NCI-H2171 (cell line): ENCODE measurements around the gene URB1.
"Not testable (repeated sequence)": the region's sequence is repeated elsewhere in the genome, so short reads cannot be mapped to it uniquely, and the experiment has no call there.

Experiments
- DNase-seq: peaks from one replicate; lab custom pipeline; 2025; lab: John Stamatoyannopoulos, UW

The URB1 gene

GRCh38 chr21:32320059-32320458 lies 72.8 kb downstream of the URB1 start:
- DNase-seq: no peak

- DNase-seq: no peak
These were observed 73.8 kb downstream of the URB1 start for GRCh38 chr21:32319012-32319411.

- DNase-seq: no peak
These were observed 75.1 kb downstream of the URB1 start for GRCh38 chr21:32317726-32318125.

- DNase-seq: no peak
These were observed 76.2 kb downstream of the URB1 start for GRCh38 chr21:32316361-32317215.

- DNase-seq: no peak
These were observed 77.1 kb downstream of the URB1 start for GRCh38 chr21:32315511-32316281.

GRCh38 chr21:32314806-32315205 lies 78.0 kb downstream of the URB1 start:
- DNase-seq: no peak

GRCh38 chr21:32312976-32313375 lies 79.8 kb downstream of the URB1 start:
- DNase-seq: no peak

- DNase-seq: no peak
These were observed 80.5 kb downstream of the URB1 start for GRCh38 chr21:32312326-32312725.

GRCh38 chr21:32311621-32312020 lies 81.2 kb downstream of the URB1 start:
- DNase-seq: no peak

GRCh38 chr21:32310976-32311375 lies 81.8 kb downstream of the URB1 start:
- DNase-seq: not testable (repeated sequence)

- DNase-seq: no peak
These were observed 82.8 kb downstream of the URB1 start for GRCh38 chr21:32309906-32310460.

- no peak for DNase-seq
These were observed 84.1 kb downstream of the URB1 start for GRCh38 chr21:32308696-32309095.

GRCh38 chr21:32307706-32308105 lies 85.1 kb downstream of the URB1 start:
- no peak for DNase-seq

- DNase-seq: no peak
These were observed 86.6 kb downstream of the URB1 start for GRCh38 chr21:32306021-32306780.

GRCh38 chr21:32304998-32305397 lies 87.8 kb downstream of the URB1 start:
- no peak for DNase-seq

GRCh38 chr21:32303385-32303784 lies 89.4 kb downstream of the URB1 start:
- DNase-seq: no peak

- DNase-seq: no peak
These were observed 90.3 kb downstream of the URB1 start for GRCh38 chr21:32302560-32302959.

- DNase-seq: no peak
These were observed 91.2 kb downstream of the URB1 start for GRCh38 chr21:32301596-32301995.

GRCh38 chr21:32300117-32300681 lies 92.6 kb downstream of the URB1 start:
- DNase-seq: no peak

GRCh38 chr21:32299695-32300094 lies 93.1 kb downstream of the URB1 start:
- DNase-seq: no peak

- DNase-seq: no peak
These were observed 94.1 kb downstream of the URB1 start, which contains the start of gene MRAP for GRCh38 chr21:32298658-32299081. MRAP (plus strand) TSS chr21:32298855; CDS start chr21:32298972, 117 bp downstream.

GRCh38 chr21:32298148-32298559 lies 94.7 kb downstream of the URB1 start:
- no peak for DNase-seq
